Caco-2 (cell line): ENCODE results near the gene EFNA3. TPM values are rescaled to one million over a fixed set of nuclear protein-coding genes. Genes with fewer than 3 reads are reported as not detected.
A peak's percentile ranks its signal among the peaks of the same experiment; 100 is the strongest.

Source experiments
- BruUV-seq: library from RNA; stranded (reverse); fragments of 400-500 nt; replicated peaks from 2 replicates; lab custom pipeline; 2021; lab: Mats Ljungman, UMichigan
- CTCF ChIA-PET: fragments of 300-600 bp; sonication (Branson Sonifier 250); formaldehyde crosslinking; loops from one replicate; lab custom pipeline; 2022; ENCODE audit warnings: antibody characterized with exemption; lab: Charles Lee
- POLR2A ChIA-PET: fragments of 300-600 bp; sonication (Branson Sonifier 250); formaldehyde crosslinking; loops from one replicate; lab custom pipeline; 2022; ENCODE audit warnings: antibody characterized with exemption; lab: Charles Lee
- DNase-seq, 2 experiments: peaks; one replicate each; pipeline versions ENCODE4 v3.0.0 to v3.0.0-alpha.2; 2020 to 2022
- H3K27me3 ChIP-seq: replicated peaks from 2 replicates; pipeline ENCODE4 v1.6.0; 2011; ENCODE audit warnings: low read length; ENCODE audit not compliant: control insufficient read depth, insufficient read depth
- H3K36me3 ChIP-seq: 2 replicates; pipeline ENCODE4 v1.5.1; 2011; ENCODE audit warnings: low read length; ENCODE audit not compliant: control insufficient read depth, insufficient read depth
- H3K4me1 ChIP-seq: fragments of 250-450 bp; sonication (Bioruptor Pico); 2 replicates; pipeline ENCODE4 v1.5.1; 2020; ENCODE audit warnings: mild to moderate bottlenecking
- H3K4me3 ChIP-seq: 2 replicates; pipeline ENCODE4 v1.5.1; 2011; ENCODE audit warnings: low read depth, mild to moderate bottlenecking, control low read depth, low read length
- H3K9me3 ChIP-seq: fragments of 250-450 bp; sonication (Bioruptor Pico); 2 replicates; pipeline ENCODE4 v1.5.1; 2020; ENCODE audit warnings: mild to moderate bottlenecking, moderate library complexity
- H3K27ac Mint-ChIP-seq: one replicate; pipeline ENCODE4 v1.8.0; 2022; ENCODE audit warnings: mixed read lengths; ENCODE audit not compliant: unreplicated experiment
- H3K27me3 Mint-ChIP-seq: one replicate; pipeline ENCODE4 v1.8.0; 2022; ENCODE audit warnings: mixed read lengths; ENCODE audit not compliant: insufficient read depth, unreplicated experiment
- H3K36me3 Mint-ChIP-seq: one replicate; pipeline ENCODE4 v1.8.0; 2022; ENCODE audit warnings: mild to moderate bottlenecking, mixed read lengths; ENCODE audit not compliant: insufficient read depth, unreplicated experiment
- H3K4me1 Mint-ChIP-seq: one replicate; pipeline ENCODE4 v1.8.0; 2022; ENCODE audit warnings: low read depth, mixed read lengths; ENCODE audit not compliant: unreplicated experiment
- H3K4me3 Mint-ChIP-seq: one replicate; pipeline ENCODE4 v1.8.0; 2022; ENCODE audit warnings: mild to moderate bottlenecking, moderate library complexity, mixed read lengths; ENCODE audit not compliant: unreplicated experiment
- H3K9me3 Mint-ChIP-seq: one replicate; pipeline ENCODE4 v1.8.0; 2022; ENCODE audit warnings: mixed read lengths; ENCODE audit not compliant: unreplicated experiment
- intact Hi-C: fragments of 100-400 bp; cut with micrococcal nuclease; formaldehyde crosslinking; loops from one replicate; pipeline ENCODE4 v1.10.0; 2022; ENCODE audit not compliant: unreplicated experiment
- total RNA-seq: library from RNA; stranded (reverse); gene quantifications from 2 replicates; pipeline ENCODE4 v1.2.3, GENCODE V29; 2022
- TF ChIP-seq, protein P1 (sequence below), 2 experiments: fragments of 200-600 bp in 1 of 2; IDR thresholded peaks; 1 replicate in 1 of 2; 2 replicates in 1 of 2; pipeline versions ENCODE4 v1.5.1 to v1.8.0; 2011 to 2022; ENCODE audit warnings: antibody characterized with exemption in 1 of 2, control low read depth in 1 of 2, inconsistent platforms in 1 of 2, low read depth in 1 of 2, low read length in 1 of 2, mild to moderate bottlenecking in 1 of 2, moderate library complexity in 1 of 2; ENCODE audit not compliant: insufficient read depth in 1 of 2, severe bottlenecking in 1 of 2, unreplicated experiment in 1 of 2

Gene EFNA3
- total RNA-seq, 1 experiment from 2014 or later = 3.5 TPM

DNA sequence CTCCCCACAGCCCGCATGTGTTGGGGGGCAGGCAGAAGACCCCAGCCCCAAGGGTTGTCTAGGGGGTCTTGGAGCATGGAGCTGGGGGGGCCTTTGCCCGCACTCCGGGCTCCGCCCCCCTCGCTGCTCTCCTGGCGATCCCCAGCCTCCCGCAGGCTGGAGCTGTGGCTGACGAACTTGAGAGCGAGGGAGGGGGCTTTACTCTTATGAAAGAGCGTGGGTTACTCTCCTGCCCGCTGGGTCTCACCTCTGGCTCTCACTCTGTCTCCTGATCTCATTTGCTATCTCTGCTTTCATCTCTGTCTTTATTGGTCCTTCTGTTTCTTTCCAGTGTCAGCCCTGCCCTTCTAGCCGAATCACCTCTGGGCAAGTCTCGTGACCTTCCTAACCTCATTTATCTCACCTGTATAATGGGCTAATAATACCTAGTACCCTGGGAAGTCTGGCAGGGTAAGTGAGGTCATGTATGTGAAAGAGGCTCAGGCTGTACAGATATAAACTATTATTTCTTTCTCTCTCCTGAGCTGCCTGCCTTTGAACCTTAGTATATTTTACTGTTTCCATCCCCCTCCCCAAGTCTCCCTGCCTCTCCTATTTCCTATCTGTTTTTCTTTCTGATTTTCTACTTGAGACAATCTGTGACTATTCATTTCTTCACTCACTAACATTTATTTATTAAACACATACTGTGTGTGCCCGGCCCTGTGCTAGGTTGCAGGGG, 14.4 kb upstream of the EFNA3 start:
- TF ChIP-seq, protein P1, sequence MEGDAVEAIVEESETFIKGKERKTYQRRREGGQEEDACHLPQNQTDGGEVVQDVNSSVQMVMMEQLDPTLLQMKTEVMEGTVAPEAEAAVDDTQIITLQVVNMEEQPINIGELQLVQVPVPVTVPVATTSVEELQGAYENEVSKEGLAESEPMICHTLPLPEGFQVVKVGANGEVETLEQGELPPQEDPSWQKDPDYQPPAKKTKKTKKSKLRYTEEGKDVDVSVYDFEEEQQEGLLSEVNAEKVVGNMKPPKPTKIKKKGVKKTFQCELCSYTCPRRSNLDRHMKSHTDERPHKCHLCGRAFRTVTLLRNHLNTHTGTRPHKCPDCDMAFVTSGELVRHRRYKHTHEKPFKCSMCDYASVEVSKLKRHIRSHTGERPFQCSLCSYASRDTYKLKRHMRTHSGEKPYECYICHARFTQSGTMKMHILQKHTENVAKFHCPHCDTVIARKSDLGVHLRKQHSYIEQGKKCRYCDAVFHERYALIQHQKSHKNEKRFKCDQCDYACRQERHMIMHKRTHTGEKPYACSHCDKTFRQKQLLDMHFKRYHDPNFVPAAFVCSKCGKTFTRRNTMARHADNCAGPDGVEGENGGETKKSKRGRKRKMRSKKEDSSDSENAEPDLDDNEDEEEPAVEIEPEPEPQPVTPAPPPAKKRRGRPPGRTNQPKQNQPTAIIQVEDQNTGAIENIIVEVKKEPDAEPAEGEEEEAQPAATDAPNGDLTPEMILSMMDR (IDR thresholded peaks at IDR 0.05; ENCODE audit: insufficient read depth in 1 of 2, low read depth in 1 of 2, low read length in 1 of 2, severe bottlenecking in 1 of 2, unreplicated experiment in 1 of 2) = no peak
- CTCF ChIA-PET = interaction anchor here (0.6 to 3.7 kb wide), 4 partner anchors 13 to 47 kb away, joined by 3 to 39 read pairs (median 7); partner anchors contain the start of genes ADAM15 and EFNA3
- peaks cover 26% of the 10 kb centered on the region for H3K36me3 Mint-ChIP-seq
- POLR2A ChIA-PET = interaction anchor here (0.5 to 1.6 kb wide), 2 partner anchors 14 to 65 kb away, joined by 3 to 6 read pairs; partner anchors contain the start of gene EFNA3
- H3K27ac Mint-ChIP-seq = peak overlapping the region; percentile 22
- peaks cover 22% of the 10 kb centered on the region for H3K4me1 Mint-ChIP-seq
- no peaks in the 10 kb centered on the region for H3K27me3 Mint-ChIP-seq
- TSS peak; percentile 76 for BruUV-seq
- intact Hi-C loops = loop anchor here (5.0 kb wide), 2 partner anchors 92 to 107 kb away; partner anchors contain the start of genes CKS1B, PBXIP1 and SHC1
- no peaks in the 10 kb centered on the region for H3K9me3 ChIP-seq
- H3K27me3 ChIP-seq = no peaks in the 10 kb centered on the region
- H3K9me3 Mint-ChIP-seq = no peaks in the 10 kb centered on the region
- DNase-seq = peak in 1 of 2 experiments; percentile 66
- peaks cover 22% of the 10 kb centered on the region for H3K4me1 ChIP-seq
- H3K4me3 ChIP-seq = peak overlapping the region; percentile 64
- peaks cover 2% of the 10 kb centered on the region; the same call in 1 of the 2 replicates for H3K36me3 ChIP-seq
- peak overlapping the region; percentile 86 for H3K4me3 Mint-ChIP-seq

DNA sequence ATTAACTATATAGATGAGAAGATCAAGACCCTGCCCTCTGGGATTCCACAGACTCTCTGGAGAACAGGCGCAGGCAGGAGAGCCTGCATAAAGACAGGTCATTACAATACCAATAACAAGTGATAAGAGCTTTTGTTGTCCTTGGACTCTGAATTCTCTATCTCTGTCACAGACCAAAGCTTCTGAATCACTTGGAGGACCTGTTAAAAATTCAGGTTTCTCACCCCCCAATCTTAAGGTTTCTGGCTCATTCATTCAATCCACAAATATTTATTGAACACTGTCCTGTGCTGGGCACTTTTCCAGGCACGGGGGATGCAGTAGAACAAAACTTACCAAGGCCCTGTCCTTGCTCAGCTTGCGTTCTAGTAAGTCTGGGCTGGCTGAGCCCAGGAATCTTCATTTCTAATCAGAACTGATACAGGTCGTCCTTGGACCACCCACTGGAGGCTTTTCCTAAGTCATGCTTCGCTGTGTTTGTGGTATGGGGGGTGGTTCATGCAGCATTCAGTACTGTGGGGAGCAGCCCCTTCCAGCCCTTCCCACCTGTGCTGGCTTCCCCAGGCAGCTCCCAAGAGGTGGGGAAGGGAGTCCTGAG, 13.7 kb upstream of the EFNA3 start:
- DNase-seq = no peak
- Mint-ChIP-seq H3K27me3 (no peaks in the 10 kb centered on the region), H3K27ac (peak overlapping the region; percentile 22), H3K4me3 (peak overlapping the region; percentile 86), H3K9me3 (no peaks in the 10 kb centered on the region), H3K36me3 (peaks cover 26% of the 10 kb centered on the region), H3K4me1 (peaks cover 22% of the 10 kb centered on the region)
- Histone ChIP-seq H3K36me3 (peaks cover 2% of the 10 kb centered on the region; the same call in 1 of the 2 replicates), H3K4me1 (peaks cover 29% of the 10 kb centered on the region), H3K4me3 (no peak overlapping the region; the same call in 1 of the 2 replicates), H3K9me3 (no peaks in the 10 kb centered on the region), H3K27me3 (no peaks in the 10 kb centered on the region)
- TF ChIP-seq, protein P1 (IDR thresholded peaks at IDR 0.05; ENCODE audit: insufficient read depth in 1 of 2, low read depth in 1 of 2, low read length in 1 of 2, severe bottlenecking in 1 of 2, unreplicated experiment in 1 of 2) = no peak
- ChIA-PET CTCF (interaction anchor here (1.2 to 3.7 kb wide), 2 partner anchors 14 to 20 kb away, joined by 5 to 39 read pairs; partner anchors contain the start of gene EFNA3), POLR2A (no interaction called here)
- intact Hi-C loops = loop anchor here (5.0 kb wide), 2 partner anchors 93 to 108 kb away; partner anchors contain the start of genes CKS1B, PBXIP1 and SHC1
- no TSS peak for BruUV-seq

DNA sequence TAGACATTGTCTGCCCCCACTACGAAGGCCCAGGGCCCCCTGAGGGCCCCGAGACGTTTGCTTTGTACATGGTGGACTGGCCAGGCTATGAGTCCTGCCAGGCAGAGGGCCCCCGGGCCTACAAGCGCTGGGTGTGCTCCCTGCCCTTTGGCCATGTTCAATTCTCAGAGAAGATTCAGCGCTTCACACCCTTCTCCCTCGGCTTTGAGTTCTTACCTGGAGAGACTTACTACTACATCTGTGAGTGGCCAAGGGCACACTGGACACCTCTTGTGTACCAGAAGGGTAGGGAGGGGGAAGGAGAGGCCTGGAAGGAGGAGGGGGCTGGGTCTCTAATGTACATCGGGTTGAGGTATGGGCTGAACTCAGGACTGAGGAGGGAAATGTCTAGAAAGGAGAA, 11.9 kb upstream of the EFNA3 start:
- Histone ChIP-seq H3K4me3 (no peak overlapping the region), H3K9me3 (no peaks in the 10 kb centered on the region), H3K27me3 (no peaks in the 10 kb centered on the region), H3K36me3 (peaks cover 2% of the 10 kb centered on the region; the same call in 1 of the 2 replicates), H3K4me1 (peaks cover 37% of the 10 kb centered on the region)
- intact Hi-C loops = no loop called here
- Mint-ChIP-seq H3K36me3 (peaks cover 20% of the 10 kb centered on the region), H3K27ac (no peak overlapping the region), H3K4me1 (peaks cover 22% of the 10 kb centered on the region), H3K4me3 (no peak overlapping the region), H3K9me3 (no peaks in the 10 kb centered on the region), H3K27me3 (no peaks in the 10 kb centered on the region)
- TF ChIP-seq, protein P1 (IDR thresholded peaks at IDR 0.05; ENCODE audit: insufficient read depth in 1 of 2, low read depth in 1 of 2, low read length in 1 of 2, severe bottlenecking in 1 of 2, unreplicated experiment in 1 of 2) = no peak
- CTCF ChIA-PET = no interaction called here
- no TSS peak for BruUV-seq
- DNase-seq = no peak
- POLR2A ChIA-PET = no interaction called here
